ENCODE measurements around the gene RPS21.

Gene RPS21

GRCh38 chr20:62394248-62395245, 7.6 kb downstream of the RPS21 start:
- TF ChIP-seq, protein P1, sequence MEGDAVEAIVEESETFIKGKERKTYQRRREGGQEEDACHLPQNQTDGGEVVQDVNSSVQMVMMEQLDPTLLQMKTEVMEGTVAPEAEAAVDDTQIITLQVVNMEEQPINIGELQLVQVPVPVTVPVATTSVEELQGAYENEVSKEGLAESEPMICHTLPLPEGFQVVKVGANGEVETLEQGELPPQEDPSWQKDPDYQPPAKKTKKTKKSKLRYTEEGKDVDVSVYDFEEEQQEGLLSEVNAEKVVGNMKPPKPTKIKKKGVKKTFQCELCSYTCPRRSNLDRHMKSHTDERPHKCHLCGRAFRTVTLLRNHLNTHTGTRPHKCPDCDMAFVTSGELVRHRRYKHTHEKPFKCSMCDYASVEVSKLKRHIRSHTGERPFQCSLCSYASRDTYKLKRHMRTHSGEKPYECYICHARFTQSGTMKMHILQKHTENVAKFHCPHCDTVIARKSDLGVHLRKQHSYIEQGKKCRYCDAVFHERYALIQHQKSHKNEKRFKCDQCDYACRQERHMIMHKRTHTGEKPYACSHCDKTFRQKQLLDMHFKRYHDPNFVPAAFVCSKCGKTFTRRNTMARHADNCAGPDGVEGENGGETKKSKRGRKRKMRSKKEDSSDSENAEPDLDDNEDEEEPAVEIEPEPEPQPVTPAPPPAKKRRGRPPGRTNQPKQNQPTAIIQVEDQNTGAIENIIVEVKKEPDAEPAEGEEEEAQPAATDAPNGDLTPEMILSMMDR (IDR thresholded peaks at IDR 0.05; ENCODE audit: control insufficient read depth, extremely low read depth, insufficient read depth): no peak
- no peak for DNase-seq (ENCODE audit: low read depth)
- H3K4me3 ChIP-seq (ENCODE audit: low read depth, low read length): no peak overlapping the region

- TF ChIP-seq, protein P1 (IDR thresholded peaks at IDR 0.05; ENCODE audit: control insufficient read depth, extremely low read depth, insufficient read depth): no peak
- no peak for DNase-seq (ENCODE audit: low read depth)
- no peak overlapping the region for H3K4me3 ChIP-seq (ENCODE audit: low read depth, low read length)
These were observed 8.7 kb downstream of the RPS21 start for GRCh38 chr20:62395311-62396242.

GRCh38 chr20:62396367-62397239, 9.7 kb downstream of the RPS21 start:
- DNase-seq (ENCODE audit: low read depth): no peak

DNA sequence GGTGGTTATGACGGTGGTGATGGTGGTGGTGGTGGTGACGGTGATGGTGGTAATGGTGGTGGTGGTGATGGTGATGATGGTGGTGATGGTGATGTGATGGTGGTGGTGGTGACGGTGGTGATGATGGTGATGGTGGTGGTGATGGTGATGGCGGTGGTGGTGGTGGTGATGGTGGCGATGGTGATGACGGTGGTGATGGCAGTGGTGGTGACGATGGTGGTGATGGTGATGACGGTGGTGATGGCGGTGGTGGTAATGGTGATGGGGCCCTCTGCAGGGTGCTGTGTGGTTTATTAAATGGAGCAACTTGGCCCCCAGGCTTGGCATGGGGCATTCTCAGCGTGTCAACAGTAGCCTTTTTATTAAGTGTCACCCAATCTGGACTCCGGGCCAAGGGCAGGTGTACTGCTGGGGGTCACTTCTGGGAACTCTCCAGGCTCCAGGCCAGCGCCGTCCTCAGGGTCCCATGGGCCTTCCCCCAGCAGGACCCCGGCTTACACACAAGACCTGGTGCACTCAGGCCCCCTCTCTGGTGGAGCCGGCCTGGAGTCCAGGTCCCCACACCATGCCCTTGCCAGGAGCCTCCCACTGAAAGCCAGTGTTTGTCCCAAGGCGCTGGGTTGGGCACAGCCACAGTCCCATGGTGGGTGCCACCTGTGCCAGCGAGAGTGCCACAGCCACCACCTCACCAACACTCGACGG, 11.4 kb downstream of the RPS21 start:
- TF ChIP-seq, protein P1 (IDR thresholded peaks at IDR 0.05; ENCODE audit: control insufficient read depth, extremely low read depth, insufficient read depth): no peak
- DNase-seq (ENCODE audit: low read depth): no peak

More at GRCh38 chr20:62396367-62397239, 9.7 kb downstream of the RPS21 start:
- TF ChIP-seq, protein P1 (IDR thresholded peaks at IDR 0.05; ENCODE audit: control insufficient read depth, extremely low read depth, insufficient read depth): no peak
- no peak overlapping the region for H3K4me3 ChIP-seq (ENCODE audit: low read depth, low read length)

DNA sequence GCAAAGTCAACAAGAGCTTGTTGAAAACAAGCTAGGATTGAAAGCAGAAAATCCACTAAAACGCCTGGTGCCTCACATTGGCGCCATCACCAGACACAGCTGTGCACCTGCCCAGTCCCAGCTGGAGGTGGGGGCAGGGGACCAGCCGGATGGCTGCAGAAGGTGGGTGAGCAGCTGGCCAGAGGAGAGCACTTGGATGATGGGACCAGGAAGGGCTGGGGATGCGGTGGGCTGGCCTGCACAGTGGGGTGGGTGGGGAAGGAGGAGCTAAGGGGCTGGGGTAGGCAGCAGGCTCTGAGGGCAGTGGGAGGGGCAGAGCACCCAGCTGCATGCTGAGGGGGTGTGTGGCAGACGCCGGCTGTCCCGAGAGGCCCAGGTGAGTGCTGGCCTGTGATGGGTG, 13.1 kb downstream of the RPS21 start:
- TF ChIP-seq, protein P1 (IDR thresholded peaks at IDR 0.05; ENCODE audit: control insufficient read depth, extremely low read depth, insufficient read depth): no peak
- DNase-seq (ENCODE audit: low read depth): no peak

More for the DNA sequence above, 11.4 kb downstream of the RPS21 start:
- no peak overlapping the region for H3K4me3 ChIP-seq (ENCODE audit: low read depth, low read length)

More for the DNA sequence above, 13.1 kb downstream of the RPS21 start:
- no peak overlapping the region for H3K4me3 ChIP-seq (ENCODE audit: low read depth, low read length)
